Activated CD4-positive, CD25-positive, alpha-beta regulatory T cell (primary cell): ENCODE results near the gene HMCN2.
"Not testable (repeated sequence)": the region's sequence is repeated elsewhere in the genome, so short reads cannot be mapped to it uniquely, and the experiment has no call there.

ENCODE experiments used
- DNase-seq, 4 experiments: peaks; one replicate each; lab custom pipeline; 2025; lab: John Stamatoyannopoulos, UW

HMCN2 gene

GRCh38 chr9:130264414-130265350, 878 bp upstream of the HMCN2 start:
- no peak for DNase-seq

DNA sequence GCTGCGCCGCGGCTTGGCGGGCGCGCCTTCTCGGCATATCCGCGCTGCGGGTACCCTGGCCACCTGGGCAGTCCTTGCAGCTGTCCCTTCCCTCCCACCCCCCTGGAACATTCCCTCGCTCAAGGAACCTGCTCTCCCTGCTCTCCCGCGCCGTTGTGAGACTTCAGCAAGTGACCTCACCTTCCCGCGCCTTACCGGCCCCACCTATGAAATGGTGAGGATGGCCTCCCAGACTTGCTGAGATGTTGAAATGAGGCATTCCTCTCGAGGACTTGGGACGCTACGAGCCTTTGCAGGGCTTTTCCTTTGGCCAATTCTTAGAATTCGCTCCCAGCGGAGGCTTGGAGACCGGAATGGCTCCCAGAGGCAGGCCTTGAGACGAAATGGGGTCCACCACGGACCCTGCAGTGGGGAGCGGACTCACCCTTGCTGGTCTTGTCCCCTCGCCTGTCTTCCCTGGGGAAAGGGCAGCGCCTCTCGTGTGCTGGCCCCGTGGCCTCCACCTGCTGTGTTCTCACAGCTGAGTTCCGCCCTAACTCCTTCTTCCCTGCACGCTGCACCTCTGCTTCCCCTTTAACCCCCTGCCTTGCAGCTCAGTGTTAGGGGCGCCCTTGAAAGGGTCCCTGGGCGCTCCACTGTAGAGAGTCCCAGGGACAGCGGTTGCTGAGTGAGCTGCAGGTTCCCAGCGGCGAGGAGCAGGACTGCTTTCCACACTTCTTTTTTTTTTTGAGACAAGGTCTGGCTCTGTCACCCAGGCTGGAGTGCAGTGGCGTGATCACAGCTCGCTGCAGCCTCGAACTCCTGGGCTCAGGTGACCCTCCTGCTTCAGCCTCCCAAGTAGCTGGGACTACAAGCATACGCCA, 907 bp downstream of the HMCN2 start:
- DNase-seq: no peak

GRCh38 chr9:130267930-130268329, 2.4 kb downstream of the HMCN2 start:
- no peak for DNase-seq

- DNase-seq: no peak
Measured at GRCh38 chr9:130268521-130269211, 3.1 kb downstream of the HMCN2 start.

- DNase-seq: no peak
Measured at GRCh38 chr9:130271473-130271872, 5.9 kb downstream of the HMCN2 start.

DNA sequence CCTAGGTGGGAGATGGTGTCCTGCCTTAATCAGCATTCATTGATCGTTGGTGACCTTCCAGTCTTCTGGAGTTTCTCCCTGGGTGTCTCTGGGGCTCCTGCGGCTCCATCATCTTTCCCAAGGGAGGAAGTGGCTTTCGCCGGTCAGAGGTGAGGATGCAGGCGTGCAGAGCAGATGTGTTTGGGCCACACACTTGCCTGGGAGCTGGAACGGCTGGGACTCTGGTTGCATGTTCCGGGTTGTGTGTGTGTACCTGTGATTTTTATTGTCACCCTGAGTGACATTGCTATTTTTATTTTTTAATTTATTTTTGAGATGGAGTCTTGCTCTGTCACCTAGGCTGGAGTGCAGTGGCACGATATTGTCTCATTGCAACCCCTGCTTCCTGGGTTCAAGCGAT, 9.6 kb downstream of the HMCN2 start:
- no peak for DNase-seq

DNA sequence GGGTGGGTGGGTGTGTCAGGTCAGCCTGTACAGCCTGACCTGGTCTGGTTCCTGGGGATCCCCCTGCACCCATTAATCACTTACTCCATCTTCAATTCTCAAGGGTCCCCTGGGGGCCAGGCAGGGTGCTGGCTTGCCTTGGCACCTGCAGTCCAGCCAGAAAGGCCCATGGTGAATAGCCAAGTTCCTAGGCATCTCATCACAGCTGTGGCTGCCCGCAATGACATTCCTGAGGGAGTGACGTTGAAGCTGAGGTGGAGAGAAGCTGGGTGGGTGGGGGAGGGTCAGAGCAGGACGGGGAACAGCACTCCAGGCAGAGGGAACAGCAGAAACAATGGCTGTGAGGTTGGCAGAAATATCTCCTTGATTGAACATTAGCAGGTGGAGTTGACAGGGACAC, 10.6 kb downstream of the HMCN2 start:
- no peak for DNase-seq

GRCh38 chr9:130276955-130277354, 11.4 kb downstream of the HMCN2 start:
- no peak for DNase-seq

- DNase-seq: not testable (repeated sequence)
Measured at GRCh38 chr9:130277525-130277924, 12.0 kb downstream of the HMCN2 start.

- DNase-seq: no peak
Measured at GRCh38 chr9:130283539-130284248, 18.1 kb downstream of the HMCN2 start.

DNA sequence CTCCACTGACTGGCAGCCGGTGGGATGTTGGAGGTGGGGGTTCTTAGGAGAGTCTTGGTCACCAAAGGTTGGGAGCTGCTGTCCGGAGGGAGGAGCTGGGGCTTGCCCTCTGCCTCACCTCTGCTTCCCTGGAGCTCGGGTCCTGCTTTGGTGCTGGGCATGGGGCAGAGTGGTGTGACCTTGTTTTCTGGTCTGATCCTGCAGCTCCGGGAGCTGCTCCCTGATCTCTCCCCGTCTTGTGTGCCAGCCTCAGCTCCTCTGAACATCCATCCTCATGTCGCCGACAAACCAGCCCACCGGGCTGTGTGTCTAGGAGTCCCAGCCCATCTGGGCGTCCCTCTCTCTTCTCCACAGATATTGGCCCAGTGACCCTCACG, 18.7 kb downstream of the HMCN2 start:
- no peak for DNase-seq

DNA sequence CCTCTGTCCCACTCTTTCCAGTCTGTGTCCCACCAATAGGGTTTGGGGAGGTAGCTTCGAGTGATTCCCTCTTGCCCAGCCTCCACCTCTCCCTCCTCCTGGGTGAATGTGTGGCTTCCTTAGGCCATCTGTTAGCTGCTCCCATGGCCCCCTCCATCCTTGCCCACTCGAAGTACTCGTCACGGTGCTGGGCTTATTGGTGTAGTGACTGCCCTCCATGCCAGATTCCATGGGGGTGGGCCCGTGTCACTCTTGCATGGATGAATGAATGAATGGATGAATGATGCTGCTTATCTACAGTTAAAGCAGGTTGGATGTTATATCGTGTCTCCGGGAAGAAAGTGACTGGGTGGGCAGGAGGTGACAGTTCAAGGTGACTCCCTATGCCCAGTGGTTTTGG, 19.1 kb downstream of the HMCN2 start:
- no peak for DNase-seq

- no peak for DNase-seq
Measured at GRCh38 chr9:130285271-130285670, 19.7 kb downstream of the HMCN2 start.

DNA sequence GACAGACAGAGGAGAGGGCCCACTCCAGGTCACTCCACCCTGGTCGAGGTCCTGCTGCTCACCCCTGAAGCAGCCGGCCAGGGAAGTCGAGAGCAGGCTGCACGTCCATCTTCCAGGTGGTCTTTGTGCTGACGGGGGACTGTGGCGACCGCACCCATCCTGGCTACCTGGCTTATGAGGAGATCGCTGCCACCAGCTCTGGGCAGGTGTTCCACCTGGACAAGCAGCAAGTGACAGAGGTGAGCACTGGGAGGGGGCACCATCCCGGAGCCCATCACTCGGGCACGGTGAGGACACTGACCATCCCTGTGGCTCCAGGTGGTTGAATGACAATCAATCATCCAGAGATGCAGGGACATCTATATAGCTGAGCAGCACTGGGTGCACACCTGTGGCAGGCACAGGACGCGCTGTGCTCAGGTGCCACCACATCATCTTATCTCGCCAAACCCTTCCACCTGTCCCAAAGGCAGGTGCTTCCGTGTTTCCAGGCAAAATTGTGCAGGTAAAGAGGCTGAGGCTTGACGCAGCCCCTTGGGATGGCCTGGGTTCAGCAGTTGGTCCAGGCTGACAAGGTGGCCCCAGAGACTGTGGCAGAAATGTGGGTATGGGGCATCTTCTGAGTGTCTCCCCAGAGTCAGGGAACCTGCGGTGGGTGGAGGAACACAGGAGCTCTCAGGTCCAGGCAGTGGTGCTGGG, 20.7 kb downstream of the HMCN2 start:
- DNase-seq: no peak

DNA sequence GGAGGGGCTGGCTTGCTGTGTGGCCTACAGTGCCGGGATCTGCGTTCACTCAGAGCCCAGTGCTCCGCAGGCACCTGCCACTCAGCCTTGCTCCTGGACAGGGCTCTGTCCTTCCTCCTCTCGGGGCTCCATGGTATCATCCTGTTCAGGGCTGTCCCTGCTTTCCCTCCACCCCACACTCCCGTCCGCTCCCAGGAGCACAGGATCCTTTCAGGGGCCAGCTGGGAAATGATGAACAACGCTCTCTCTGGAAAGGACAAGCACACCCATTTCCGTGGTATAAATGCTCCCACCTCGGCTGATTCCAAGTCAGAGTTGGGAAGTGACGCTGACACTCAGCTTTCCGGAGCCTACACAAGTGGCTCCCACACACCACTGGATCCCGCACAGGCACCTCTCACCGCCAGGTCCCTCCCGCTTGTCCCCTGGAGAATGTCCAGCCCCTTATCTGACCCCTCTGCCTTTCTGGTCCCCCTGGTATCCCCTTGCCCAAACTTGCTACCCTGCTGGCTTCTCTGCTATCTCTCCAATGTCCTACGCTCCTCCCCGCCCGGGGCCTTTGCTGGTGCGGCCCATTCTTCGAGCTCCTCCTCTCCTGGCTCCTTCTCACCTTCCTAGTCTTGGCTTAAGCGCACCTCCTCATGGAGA, 21.3 kb downstream of the HMCN2 start:
- no peak for DNase-seq

GRCh38 chr9:130287736-130288135, 22.2 kb downstream of the HMCN2 start:
- DNase-seq: no peak

DNA sequence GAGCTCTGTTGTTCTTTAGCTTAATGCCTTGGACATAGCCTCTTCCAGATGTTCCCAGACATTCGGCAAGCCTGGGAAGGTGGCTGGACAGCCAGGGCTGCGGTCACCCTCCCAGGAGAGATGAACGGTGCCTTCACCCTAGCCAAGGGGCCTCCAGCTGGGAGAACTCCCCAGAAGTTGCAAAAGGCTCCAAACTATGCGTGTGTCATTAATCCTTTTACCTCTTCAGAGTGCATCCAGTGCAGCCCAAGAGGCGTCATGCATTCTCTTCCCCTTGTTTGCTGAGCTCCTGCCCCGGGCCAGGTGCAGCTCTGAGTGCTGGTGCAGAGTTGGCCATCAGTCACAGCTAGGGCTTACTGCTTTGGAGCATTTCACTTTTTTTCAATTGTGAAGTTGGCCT, 22.8 kb downstream of the HMCN2 start:
- DNase-seq: no peak

DNA sequence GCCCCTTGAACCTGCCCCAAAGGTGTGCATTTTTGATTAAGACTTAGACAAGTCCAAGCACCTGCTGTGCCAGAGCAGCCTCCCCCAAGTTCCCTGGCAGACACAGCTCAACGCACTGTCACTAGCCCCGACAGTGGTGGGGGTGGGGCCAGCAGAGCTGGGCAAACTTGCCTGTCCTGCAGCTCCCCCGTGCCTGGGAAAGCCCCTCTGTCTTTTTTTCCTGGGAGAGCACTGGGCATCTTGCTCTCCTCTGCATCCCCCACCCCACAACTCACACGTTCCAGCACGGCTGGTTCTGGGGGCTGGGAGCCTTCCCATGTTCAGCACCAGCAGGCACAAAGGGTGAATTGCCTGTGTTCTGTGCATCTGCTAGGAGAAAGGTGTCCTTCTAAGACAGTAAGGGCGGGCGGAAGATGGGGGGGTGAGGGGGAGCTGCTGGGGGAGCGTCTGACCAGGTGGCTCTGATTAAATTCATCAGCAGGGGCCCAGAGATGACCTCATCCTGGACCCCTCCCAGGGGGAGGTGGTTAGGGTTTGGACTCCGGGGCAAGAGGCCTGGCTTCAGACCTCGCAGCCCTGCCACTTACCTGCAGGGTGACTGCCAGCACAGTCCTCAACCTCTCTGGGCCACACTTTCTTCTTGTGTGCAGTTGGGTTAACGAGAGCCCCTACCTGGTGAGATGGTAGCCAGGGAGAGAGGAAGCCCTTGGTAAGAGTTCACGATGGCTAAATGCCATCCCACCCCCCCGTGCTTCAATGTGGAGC, 23.5 kb downstream of the HMCN2 start:
- no peak for DNase-seq

DNA sequence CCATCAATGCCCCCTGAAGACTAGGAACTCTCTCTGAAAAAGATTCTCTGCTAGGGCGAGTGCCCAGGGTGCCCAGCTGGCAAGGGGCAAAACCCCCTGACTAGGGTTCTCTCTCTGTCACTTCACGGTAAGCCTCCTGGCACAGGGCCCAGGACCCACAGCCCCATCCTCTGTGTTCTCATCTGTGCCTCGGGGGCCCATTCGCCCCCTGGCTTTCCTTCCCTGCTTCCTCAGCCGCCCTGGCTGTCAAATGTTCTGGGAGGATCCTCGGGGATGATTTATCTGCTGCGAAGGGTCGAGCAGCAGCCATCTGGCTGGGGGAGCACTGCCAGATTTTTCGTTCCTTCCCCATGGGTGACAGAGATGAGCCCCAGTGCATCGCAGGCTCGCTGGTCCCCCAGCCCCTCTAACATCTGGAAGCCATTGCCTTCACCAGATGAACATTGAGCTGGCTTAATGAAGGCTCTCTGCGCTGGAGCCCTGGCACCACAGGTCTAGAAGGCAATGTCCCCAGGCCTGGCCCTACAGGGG, 24.2 kb downstream of the HMCN2 start:
- DNase-seq: no peak
